Karpas-422 (cell line): ENCODE measurements around the gene CDC37. TPM values are rescaled to one million over a fixed set of nuclear protein-coding genes. Genes with fewer than 3 reads are reported as not detected.

Experiments
- DNase-seq: peaks from one replicate; pipeline ENCODE4 v3.0.0-alpha.2; 2015
- H2AFZ ChIP-seq: fragments of 200-600 bp; sonication (generic); 2 replicates; pipeline ENCODE4 v1.6.1; 2014; ENCODE audit warnings: antibody characterized with exemption, low read length, mixed read lengths
- H3K27ac ChIP-seq: fragments of 200-600 bp; sonication (generic); 2 replicates; pipeline ENCODE4 v1.5.1; 2014; ENCODE audit warnings: mild to moderate bottlenecking, low read length, moderate library complexity
- H3K27me3 ChIP-seq: fragments of 200-600 bp; sonication (generic); 2 replicates; pipeline ENCODE4 v1.6.1; 2014; ENCODE audit warnings: low read length, mixed read lengths
- H3K36me3 ChIP-seq: fragments of 200-600 bp; sonication (generic); 2 replicates; pipeline ENCODE4 v1.6.1; 2014; ENCODE audit warnings: low read length, mixed read lengths; ENCODE audit not compliant: insufficient read depth
- H3K4me1 ChIP-seq: fragments of 200-600 bp; sonication (generic); 2 replicates; pipeline ENCODE4 v1.6.1; 2014; ENCODE audit warnings: mild to moderate bottlenecking, low read length, mixed read lengths
- H3K4me2 ChIP-seq: fragments of 200-600 bp; sonication (generic); 2 replicates; pipeline ENCODE4 v1.6.1; 2014; ENCODE audit warnings: low read length, low read depth, mild to moderate bottlenecking; ENCODE audit not compliant: poor library complexity, severe bottlenecking
- H3K4me3 ChIP-seq: fragments of 200-600 bp; sonication (generic); 2 replicates; pipeline ENCODE4 v1.5.1; 2014; ENCODE audit warnings: mild to moderate bottlenecking, antibody characterized with exemption, low read length, mixed read lengths
- H3K79me2 ChIP-seq: fragments of 200-600 bp; sonication (generic); 2 replicates; pipeline ENCODE4 v1.6.1; 2014; ENCODE audit warnings: mild to moderate bottlenecking, low read length, mixed read lengths
- H3K9ac ChIP-seq: fragments of 200-600 bp; sonication (generic); 2 replicates; pipeline ENCODE4 v1.6.0; 2014; ENCODE audit warnings: low read length
- H3K9me2 ChIP-seq: fragments of 200-600 bp; sonication (generic), shearing (Covaris generic); replicated peaks from 2 replicates; pipeline ENCODE4 v1.6.0; 2014; ENCODE audit warnings: mild to moderate bottlenecking, low read length, moderate library complexity; ENCODE audit not compliant: insufficient read depth
- H3K9me3 ChIP-seq: fragments of 300-700, 200-600 bp; sonication (generic); 2 replicates; pipeline ENCODE4 v1.6.1; 2014; ENCODE audit warnings: low read length, mixed read lengths
- H4K20me1 ChIP-seq: fragments of 200-600 bp; sonication (generic); 2 replicates; pipeline ENCODE4 v1.6.1; 2014; ENCODE audit warnings: mild to moderate bottlenecking, antibody characterized with exemption, low read length, low read depth; ENCODE audit not compliant: insufficient read depth
- total RNA-seq: library from RNA; depleted of rRNA; stranded (reverse); fragments of >200 nt; shearing (Covaris generic); gene quantifications from 2 replicates; pipeline ENCODE4 v1.2.3, GENCODE V29; 2014; ENCODE audit warnings: low replicate concordance; rRNA removed

The CDC37 gene
- total RNA-seq, 1 experiment from 2014 or later, result 86.3 TPM

GRCh38 chr19:10346509-10346908 lies 56.8 kb downstream of the CDC37 start:
- Histone ChIP-seq H3K79me2 (no peaks in the 10 kb centered on the region), H3K4me1 (no peaks in the 10 kb centered on the region), H2AFZ (no peak overlapping the region)

DNA sequence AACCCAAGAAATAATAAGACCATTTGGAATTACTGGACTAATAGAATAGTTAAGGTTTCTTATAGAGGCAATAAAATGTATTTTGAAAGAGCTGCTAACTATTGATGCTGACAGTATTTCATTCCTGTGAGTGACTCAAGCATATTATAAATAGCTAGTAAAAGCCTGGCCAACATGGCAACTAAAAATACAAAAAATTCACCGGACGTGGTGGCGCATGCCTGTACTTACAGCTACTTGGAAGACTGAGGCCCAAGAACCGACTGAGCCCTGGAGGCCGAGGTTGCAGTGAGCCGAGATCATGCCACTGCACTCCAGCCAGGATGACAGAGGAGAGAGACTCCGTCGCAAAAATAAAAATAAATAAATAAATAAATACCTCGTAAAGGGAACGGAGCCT lies 58.6 kb downstream of the CDC37 start:
- Histone ChIP-seq H3K79me2 (no peaks in the 10 kb centered on the region), H2AFZ (no peak overlapping the region), H3K4me1 (peaks cover 3% of the 10 kb centered on the region), H3K9me2 (no peaks in the 10 kb centered on the region), H3K27me3 (no peaks in the 10 kb centered on the region), H3K9ac (no peak overlapping the region), H4K20me1 (no peaks in the 10 kb centered on the region), H3K36me3 (no peaks in the 10 kb centered on the region), H3K9me3 (no peaks in the 10 kb centered on the region), H3K4me3 (no peak overlapping the region), H3K27ac (no peak overlapping the region), H3K4me2 (no peak overlapping the region)
- DNase-seq, result no peak

More at GRCh38 chr19:10346509-10346908, 56.8 kb downstream of the CDC37 start:
- H4K20me1 ChIP-seq, result no peaks in the 10 kb centered on the region
- no peaks in the 10 kb centered on the region for H3K36me3 ChIP-seq
- no peaks in the 10 kb centered on the region for H3K9me3 ChIP-seq
- H3K27ac ChIP-seq, result no peak overlapping the region
- no peak overlapping the region for H3K4me3 ChIP-seq
- no peaks in the 10 kb centered on the region for H3K9me2 ChIP-seq
- H3K27me3 ChIP-seq, result no peaks in the 10 kb centered on the region
- DNase-seq, result no peak
- H3K4me2 ChIP-seq, result no peak overlapping the region
- H3K9ac ChIP-seq, result no peak overlapping the region

DNA sequence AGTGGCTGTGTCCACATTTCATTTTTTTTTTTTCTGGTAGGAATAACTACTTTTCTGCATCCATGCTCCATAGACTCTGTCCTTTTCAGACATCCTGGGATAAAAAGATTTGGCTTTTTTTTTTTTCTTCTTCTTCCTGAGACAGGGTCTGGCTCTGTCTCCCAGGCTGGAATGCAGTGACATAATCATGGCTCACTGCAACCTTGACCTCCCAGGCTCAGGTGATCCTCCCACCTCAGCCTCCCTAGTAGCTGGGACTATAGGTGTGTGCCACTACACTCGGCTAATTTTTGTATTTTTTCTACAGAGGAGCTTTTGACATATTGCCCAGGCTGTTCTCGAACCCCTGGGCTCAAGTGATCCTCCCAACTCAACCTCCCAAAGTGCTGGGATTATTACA lies 59.8 kb downstream of the CDC37 start:
- Histone ChIP-seq H3K79me2 (peaks cover 8% of the 10 kb centered on the region), H3K36me3 (no peaks in the 10 kb centered on the region), H3K9ac (no peak overlapping the region), H3K4me1 (peaks cover 14% of the 10 kb centered on the region), H3K4me2 (no peak overlapping the region), H3K4me3 (no peak overlapping the region), H2AFZ (no peak overlapping the region), H3K9me2 (no peaks in the 10 kb centered on the region), H3K9me3 (no peaks in the 10 kb centered on the region), H3K27ac (no peak overlapping the region), H4K20me1 (no peaks in the 10 kb centered on the region), H3K27me3 (no peaks in the 10 kb centered on the region)
- no peak for DNase-seq

Other genes starting within 250 kb of the CDC37 start
- 94.9 and 145 TPM in 2 replicates for gene DNMT1, start 208.6 kb downstream of the CDC37 start, total RNA-seq
- 65.1 and 67.6 TPM in 2 replicates for gene S1PR2, start 172.2 kb downstream of the CDC37 start, total RNA-seq
- gene MRPL4, start 151.3 kb downstream of the CDC37 start, total RNA-seq, result 78.6 and 136 TPM in 2 replicates
- gene ICAM1, start 132.4 kb downstream of the CDC37 start, total RNA-seq, result 1.8 and 5.1 TPM in 2 replicates
- not detected in 2 replicates for gene ICAM4, start 116.6 kb downstream of the CDC37 start, total RNA-seq
- gene ICAM5, start 113.6 kb downstream of the CDC37 start, total RNA-seq, result 4.5 and 9.1 TPM in 2 replicates
- gene ZGLP1, start 93.7 kb downstream of the CDC37 start, total RNA-seq, result 5.3 and 7.1 TPM in 2 replicates
- 11.9 and 23.2 TPM in 2 replicates for gene FDX2, start 87.5 kb downstream of the CDC37 start, total RNA-seq
- 13.2 and 19.6 TPM in 2 replicates for gene RAVER1, start 70.0 kb downstream of the CDC37 start, total RNA-seq
- gene ICAM3, start 63.9 kb downstream of the CDC37 start, total RNA-seq, result 92.1 and 206 TPM in 2 replicates
- gene TYK2, start 23.0 kb downstream of the CDC37 start, total RNA-seq, result 108 and 158 TPM in 2 replicates
- 2.6 and 2.9 TPM in 2 replicates for gene PDE4A, start 17.0 kb upstream of the CDC37 start, total RNA-seq
- gene KEAP1, start 99.8 kb upstream of the CDC37 start, total RNA-seq, result 25.0 and 53.9 TPM in 2 replicates
- not detected in 2 replicates for gene S1PR5, start 113.9 kb upstream of the CDC37 start, total RNA-seq
- gene ATG4D, start 140.4 kb upstream of the CDC37 start, total RNA-seq, result 7.0 and 15.2 TPM in 2 replicates
- gene KRI1, start 162.5 kb upstream of the CDC37 start, total RNA-seq, result 30.0 and 41.7 TPM in 2 replicates
- 2.3 and 3.7 TPM in 2 replicates for gene CDKN2D, start 165.4 kb upstream of the CDC37 start, total RNA-seq
- gene AP1M2, start 183.8 kb upstream of the CDC37 start, total RNA-seq, result not detected in 2 replicates
- 38.2 and 48.0 TPM in 2 replicates for gene SLC44A2, start 222.0 kb upstream of the CDC37 start, total RNA-seq